IMR-90 (cell line): ENCODE results near the gene PID1. TPM values are rescaled to one million over a fixed set of nuclear protein-coding genes. Genes with fewer than 3 reads are reported as not detected.

Source experiments
- ATAC-seq: fragments of 200-7000 bp; cut with Tn5 transposase; 2 replicates; pipeline ENCODE4 v1.9.1; 2020; ENCODE audit warnings: low read depth, mild to moderate bottlenecking, moderate library complexity
- BruUV-seq: library from RNA; stranded (reverse); fragments of 400-500 nt; replicated peaks from 2 replicates; lab custom pipeline; 2021; lab: Mats Ljungman, UMichigan
- CTCF ChIA-PET: fragments of 300-600 bp; formaldehyde crosslinking; extraction: SDS; loops from one replicate; lab custom pipeline; 2021; ENCODE audit warnings: antibody characterized with exemption; lab: Yijun Ruan, JAX
- POLR2A ChIA-PET: fragments of 300-600 bp; sonication (Branson Sonifier 250); formaldehyde crosslinking; loops from one replicate; lab custom pipeline; 2022; ENCODE audit warnings: antibody characterized with exemption; ENCODE audit not compliant: unreplicated experiment; lab: Charles Lee
- DNase-seq: peaks from one replicate; pipeline ENCODE4 v3.0.0; 2013
- H2AFZ ChIP-seq: replicated peaks from 2 replicates; pipeline ENCODE3; 2013; ENCODE audit warnings: low read length, mild to moderate bottlenecking; ENCODE audit not compliant: poor library complexity
- H2AK5ac ChIP-seq: 2 replicates; pipeline ENCODE4 v1.6.1; 2013; ENCODE audit warnings: low read depth, low read length, inconsistent platforms
- H2AK9ac ChIP-seq: replicated peaks from 2 replicates; pipeline ENCODE3; 2013; ENCODE audit warnings: mild to moderate bottlenecking, low read depth, low read length, moderate library complexity; ENCODE audit not compliant: poor library complexity
- H2BK120ac ChIP-seq: 2 replicates; pipeline ENCODE4 v1.6.1; 2013; ENCODE audit warnings: low read depth, low read length, inconsistent platforms
- H2BK15ac ChIP-seq: 3 replicates; pipeline ENCODE4 v1.6.1; 2013; ENCODE audit warnings: low read depth, low read length, inconsistent platforms
- H2BK20ac ChIP-seq: 2 replicates; pipeline ENCODE4 v1.6.1; 2013; ENCODE audit warnings: low read depth, mild to moderate bottlenecking, inconsistent platforms, low read length, moderate library complexity
- H2BK5ac ChIP-seq: 2 replicates; pipeline ENCODE4 v1.6.1; 2013; ENCODE audit warnings: mild to moderate bottlenecking, low read depth, low read length, inconsistent platforms; ENCODE audit not compliant: poor library complexity, severe bottlenecking
- H3K14ac ChIP-seq: replicated peaks from 2 replicates; pipeline ENCODE4 v1.6.1; 2013; ENCODE audit warnings: low read depth, low read length, inconsistent platforms
- H3K18ac ChIP-seq: 2 replicates; pipeline ENCODE4 v1.6.1; 2013; ENCODE audit warnings: low read depth, low read length, control low read depth
- H3K23ac ChIP-seq: 2 replicates; pipeline ENCODE4 v1.6.1; 2013; ENCODE audit warnings: low read depth, low read length, inconsistent platforms
- H3K27ac ChIP-seq: 2 replicates; pipeline ENCODE4 v1.5.1; 2013; ENCODE audit warnings: mild to moderate bottlenecking, control low read depth, low read length; ENCODE audit not compliant: insufficient read depth
- H3K27me3 ChIP-seq: 2 replicates; pipeline ENCODE4 v1.6.1; 2013; ENCODE audit warnings: low read length; ENCODE audit not compliant: control insufficient read depth, insufficient read depth
- H3K36me3 ChIP-seq: 2 replicates; pipeline ENCODE4 v1.6.1; 2013; ENCODE audit warnings: low read length, mixed read lengths; ENCODE audit not compliant: control insufficient read depth, insufficient read depth
- H3K4ac ChIP-seq: 2 replicates; pipeline ENCODE4 v1.6.1; 2013; ENCODE audit warnings: low read depth, low read length, inconsistent platforms
- H3K4me1 ChIP-seq: 2 replicates; pipeline ENCODE4 v1.6.1; 2013; ENCODE audit warnings: low read length, mixed read lengths; ENCODE audit not compliant: control insufficient read depth, insufficient read depth
- H3K4me2 ChIP-seq: 2 replicates; pipeline ENCODE4 v1.6.1; 2013; ENCODE audit warnings: low read depth, mild to moderate bottlenecking, control low read depth, low read length, moderate library complexity
- H3K4me3 ChIP-seq: 2 replicates; pipeline ENCODE4 v1.5.1; 2013; ENCODE audit warnings: low read depth, mild to moderate bottlenecking, control low read depth, low read length, moderate library complexity; ENCODE audit not compliant: insufficient read depth
- H3K56ac ChIP-seq: 2 replicates; pipeline ENCODE4 v1.6.1; 2013; ENCODE audit warnings: low read length, inconsistent platforms; ENCODE audit not compliant: insufficient read depth; ENCODE audit errors: extremely low read depth
- H3K79me1 ChIP-seq, 2 experiments: 2 replicates each; pipeline ENCODE4 v1.6.1; 2013; ENCODE audit warnings: low read length in 2 of 2, inconsistent platforms in 1 of 2, low read depth in 1 of 2
- H3K9ac ChIP-seq: 2 replicates; pipeline ENCODE4 v1.6.1; 2013; ENCODE audit warnings: low read depth, low read length, control low read depth
- H3K9me1 ChIP-seq: 2 replicates; pipeline ENCODE4 v1.6.1; 2013; ENCODE audit warnings: low read length, inconsistent platforms; ENCODE audit not compliant: insufficient read depth
- H3K9me3 ChIP-seq: 2 replicates; pipeline ENCODE4 v1.6.1; 2013; ENCODE audit warnings: low read length; ENCODE audit not compliant: control insufficient read depth, insufficient read depth
- H4K20me1 ChIP-seq: 2 replicates; pipeline ENCODE4 v1.6.1; 2013; ENCODE audit warnings: low read length, inconsistent platforms; ENCODE audit not compliant: insufficient read depth
- H4K5ac ChIP-seq: 2 replicates; pipeline ENCODE4 v1.6.1; 2013; ENCODE audit warnings: mild to moderate bottlenecking, low read depth, low read length, control low read depth
- H4K8ac ChIP-seq, 2 experiments: 2 replicates each; pipeline ENCODE4 v1.6.1; 2013; ENCODE audit warnings: low read depth in 2 of 2, low read length in 2 of 2, control low read depth in 1 of 2, inconsistent platforms in 1 of 2
- H4K91ac ChIP-seq: 2 replicates; pipeline ENCODE4 v1.6.1; 2013; ENCODE audit warnings: low read depth, low read length, inconsistent platforms; ENCODE audit not compliant: insufficient read depth
- BHLHE40 ChIP-seq: fragments of 150-350 bp; IDR thresholded peaks from 2 replicates; pipeline ENCODE4 v1.6.1; 2016; ENCODE audit warnings: mild to moderate bottlenecking, low read depth, low read length
- CEBPB ChIP-seq: IDR thresholded peaks from 2 replicates; pipeline ENCODE4 v1.6.1; 2012; ENCODE audit warnings: low read depth, low read length, improper control_type of control experiment
- CHD1 ChIP-seq: IDR thresholded peaks from 2 replicates; pipeline ENCODE4 v1.6.1; 2012; ENCODE audit warnings: low read depth, low read length, improper control_type of control experiment
- CTCF ChIP-seq: conservative IDR thresholded peaks from 2 replicates; pipeline ENCODE4 v1.5.1; 2012; ENCODE audit warnings: mild to moderate bottlenecking, low read depth, low read length, improper control_type of control experiment
- FOS ChIP-seq: fragments of 150-350 bp; IDR thresholded peaks from 2 replicates; pipeline ENCODE4 v1.6.1; 2016; ENCODE audit warnings: low read depth, low read length
- MAFK ChIP-seq: IDR thresholded peaks from 2 replicates; pipeline ENCODE4 v1.6.1; 2012; ENCODE audit warnings: low read depth, low read length, improper control_type of control experiment
- MAZ ChIP-seq: IDR thresholded peaks from 2 replicates; pipeline ENCODE4 v1.6.1; 2012; ENCODE audit warnings: low read depth, mild to moderate bottlenecking, low read length, improper control_type of control experiment, moderate library complexity, borderline replicate concordance
- MXI1 ChIP-seq: IDR thresholded peaks from 2 replicates; pipeline ENCODE4 v1.6.1; 2012; ENCODE audit warnings: low read depth, mild to moderate bottlenecking, low read length, moderate library complexity, borderline replicate concordance
- NFE2L2 ChIP-seq: fragments of 150-350 bp; IDR thresholded peaks from 2 replicates; pipeline ENCODE4 v1.6.1; 2016; ENCODE audit warnings: low read depth, mild to moderate bottlenecking, low read length
- POLR2A ChIP-seq: IDR thresholded peaks from 2 replicates; pipeline ENCODE4 v1.6.1; 2012; ENCODE audit warnings: mild to moderate bottlenecking, low read depth, low read length
- RAD21 ChIP-seq: IDR thresholded peaks from 2 replicates; pipeline ENCODE4 v1.6.1; 2012; ENCODE audit warnings: low read length, improper control_type of control experiment
- SMC3 ChIP-seq: fragments of 150-350 bp; IDR thresholded peaks from 2 replicates; pipeline ENCODE4 v1.6.1; 2016; ENCODE audit warnings: low read depth, mild to moderate bottlenecking, antibody characterized with exemption, low read length, moderate library complexity
- dilution Hi-C: fragments of 300-500 bp; cut with HindIII; formaldehyde crosslinking; loops from one replicate; pipeline ENCODE4 v1.14.3; 2018; ENCODE audit warnings: low sequenced_read_pairs; ENCODE audit not compliant: unreplicated experiment
- in situ Hi-C: fragments of 300-500 bp; cut with MboI; formaldehyde crosslinking; loops from 3 replicates; pipeline ENCODE4 v1.14.3; 2019; ENCODE audit warnings: low sequenced_read_pairs, inconsistent platforms, mixed read lengths
- intact Hi-C: fragments of 100-400 bp; cut with micrococcal nuclease; formaldehyde crosslinking; loops from 2 replicates; pipeline ENCODE4 v1.10.0; 2022
- polyA plus RNA-seq, 3 experiments: library from polyadenylated mRNA; depleted of rRNA; stranded (reverse); fragments of >200 nt; gene quantifications; 2 replicates each; pipeline ENCODE4 v1.2.3, GENCODE V29; 2012; ENCODE audit warnings: low replicate concordance in 1 of 3
- total RNA-seq: library from RNA; depleted of rRNA; stranded (reverse); fragments of >200 nt; gene quantifications from 2 replicates; pipeline ENCODE4 v1.2.3, GENCODE V29; 2012
- TF ChIP-seq, protein P1 (sequence below): fragments of 150-350 bp; IDR thresholded peaks from 2 replicates; pipeline ENCODE4 v1.6.1; 2016; ENCODE audit warnings: low read depth, mild to moderate bottlenecking, low read length, moderate library complexity, borderline replicate concordance
- TF ChIP-seq, protein P2 (sequence below): fragments of 150-350 bp; IDR thresholded peaks from 2 replicates; pipeline ENCODE4 v1.6.1; 2017; ENCODE audit warnings: mild to moderate bottlenecking, antibody characterized with exemption, low read length, low read depth

Gene PID1
- total and polyA plus RNA-seq, 2 of the 4 experiments (the other 2 are of a cell fraction): 0.90 to 1.9 TPM

DNA sequence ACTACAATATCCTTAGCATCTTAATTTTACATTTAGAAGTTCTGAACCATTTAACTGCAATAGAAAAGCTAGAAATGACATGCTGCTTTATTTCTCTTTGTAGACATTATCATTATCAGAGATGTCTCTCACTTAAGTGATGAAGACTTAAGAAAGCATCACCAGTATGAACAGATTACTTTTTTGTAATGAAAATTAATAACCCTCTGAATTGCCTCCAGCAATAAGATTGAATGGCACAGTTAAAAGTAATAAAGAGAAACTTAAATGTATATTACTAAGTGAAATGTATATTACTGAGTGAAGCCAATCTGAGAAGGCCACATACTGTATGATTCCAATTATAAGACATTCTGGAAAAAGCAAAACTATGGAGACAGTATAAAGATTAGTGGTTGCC is 89.4 kb downstream of the PID1 start:
- Histone ChIP-seq H3K9me1 (no peaks in the 10 kb centered on the region), H2BK15ac (no peak overlapping the region), H3K4me3 (no peak overlapping the region), H3K36me3 (no peaks in the 10 kb centered on the region), H3K18ac (no peak overlapping the region), H4K20me1 (no peaks in the 10 kb centered on the region), H4K91ac (no peak overlapping the region), H3K9me3 (peaks cover 18% of the 10 kb centered on the region), H2BK5ac (no peak overlapping the region), H3K79me1 (no peaks in the 10 kb centered on the region), H2AK5ac (no peak overlapping the region), H4K8ac (no peak overlapping the region), H3K56ac (no peak overlapping the region), H2AK9ac (no peak overlapping the region), H2BK120ac (no peak overlapping the region), H3K23ac (no peak overlapping the region), H3K27me3 (no peaks in the 10 kb centered on the region), H3K9ac (no peak overlapping the region), H4K5ac (no peak overlapping the region), H3K4ac (no peak overlapping the region), H3K14ac (no peak overlapping the region), H3K4me2 (no peak overlapping the region), H2AFZ (no peak overlapping the region), H3K27ac (no peak overlapping the region), H2BK20ac (no peak overlapping the region), H3K4me1 (no peaks in the 10 kb centered on the region)
- dilution Hi-C loops: no loop called here
- DNase-seq: no peak
- in situ Hi-C loops: no loop called here
- ChIA-PET CTCF (no interaction called here), POLR2A (no interaction called here)
- intact Hi-C loops: no loop called here
- no TSS peak for BruUV-seq
- no peak for TF ChIP-seq BHLHE40
- no peak for TF ChIP-seq CEBPB
- no peak for TF ChIP-seq POLR2A
- TF ChIP-seq SMC3: no peak
- no peak for TF ChIP-seq FOS
- no peak for TF ChIP-seq MAZ
- TF ChIP-seq, protein P1, sequence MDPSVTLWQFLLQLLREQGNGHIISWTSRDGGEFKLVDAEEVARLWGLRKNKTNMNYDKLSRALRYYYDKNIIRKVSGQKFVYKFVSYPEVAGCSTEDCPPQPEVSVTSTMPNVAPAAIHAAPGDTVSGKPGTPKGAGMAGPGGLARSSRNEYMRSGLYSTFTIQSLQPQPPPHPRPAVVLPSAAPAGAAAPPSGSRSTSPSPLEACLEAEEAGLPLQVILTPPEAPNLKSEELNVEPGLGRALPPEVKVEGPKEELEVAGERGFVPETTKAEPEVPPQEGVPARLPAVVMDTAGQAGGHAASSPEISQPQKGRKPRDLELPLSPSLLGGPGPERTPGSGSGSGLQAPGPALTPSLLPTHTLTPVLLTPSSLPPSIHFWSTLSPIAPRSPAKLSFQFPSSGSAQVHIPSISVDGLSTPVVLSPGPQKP: no peak
- TF ChIP-seq MXI1: no peak
- no peak for TF ChIP-seq CTCF
- TF ChIP-seq NFE2L2: no peak
- TF ChIP-seq, protein P2, sequence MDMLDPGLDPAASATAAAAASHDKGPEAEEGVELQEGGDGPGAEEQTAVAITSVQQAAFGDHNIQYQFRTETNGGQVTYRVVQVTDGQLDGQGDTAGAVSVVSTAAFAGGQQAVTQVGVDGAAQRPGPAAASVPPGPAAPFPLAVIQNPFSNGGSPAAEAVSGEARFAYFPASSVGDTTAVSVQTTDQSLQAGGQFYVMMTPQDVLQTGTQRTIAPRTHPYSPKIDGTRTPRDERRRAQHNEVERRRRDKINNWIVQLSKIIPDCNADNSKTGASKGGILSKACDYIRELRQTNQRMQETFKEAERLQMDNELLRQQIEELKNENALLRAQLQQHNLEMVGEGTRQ: no peak
- TF ChIP-seq CHD1: no peak
- TF ChIP-seq RAD21: no peak
- TF ChIP-seq MAFK: no peak
- ATAC-seq: no peak
